Suprapubic skin (tissue), 4 donors: ENCODE results near the gene APBA3. TPM values are rescaled to one million over a fixed set of nuclear protein-coding genes. Genes with fewer than 3 reads are reported as not detected.

Experiments
- DNase-seq, 2 donors: peaks; one replicate each; pipeline ENCODE4 v3.0.0-alpha.2; 2019; ENCODE audit warnings: low spot score in 2 of 2
- H3K27ac ChIP-seq: fragments of 200-600 bp; sonication (generic); one replicate; pipeline ENCODE4 v1.5.1; 2019
- H3K27me3 ChIP-seq: fragments of 200-600 bp; sonication (generic); one replicate; pipeline ENCODE4 v1.5.1; 2019
- H3K36me3 ChIP-seq: fragments of 200-600 bp; sonication (generic); one replicate; pipeline ENCODE4 v1.5.1; 2019
- H3K4me1 ChIP-seq: fragments of 200-600 bp; sonication (generic); one replicate; pipeline ENCODE4 v1.5.1; 2019
- H3K4me3 ChIP-seq: fragments of 200-600 bp; sonication (generic); one replicate; pipeline ENCODE4 v1.5.1; 2019; ENCODE audit warnings: mild to moderate bottlenecking
- H3K9me3 ChIP-seq: fragments of 200-600 bp; sonication (generic); one replicate; pipeline ENCODE4 v1.5.1; 2019
- EP300 ChIP-seq: sonication (generic); formaldehyde crosslinking; IDR thresholded peaks from one replicate; pipeline ENCODE4 v1.6.1; 2017; ENCODE audit warnings: antibody characterized with exemption
- POLR2A ChIP-seq, 2 donors: fragments of 450-650 bp; IDR thresholded peaks; one replicate each; pipeline ENCODE4 v1.6.1; 2017; ENCODE audit warnings: antibody characterized with exemption in 2 of 2, mild to moderate bottlenecking in 2 of 2, moderate library complexity in 2 of 2
- POLR2AphosphoS5 ChIP-seq, 3 donors: sonication (generic); formaldehyde crosslinking; IDR thresholded peaks; one replicate each; pipeline ENCODE4 v1.6.1; 2017; ENCODE audit warnings: antibody characterized with exemption in 3 of 3
- WGBS: methylation state at CpG from one replicate; pipeline ENCODE4 v1.1.5; 2018; 5-methylcytosine and 5-hydroxymethylcytosine counted together
- total RNA-seq, 4 donors: library from RNA; depleted of rRNA; stranded (reverse); fragments of >200 nt; gene quantifications; one replicate each; pipeline ENCODE4 v1.1.0, GENCODE V29; 2016
- TF ChIP-seq, protein P1 (sequence below), 2 donors: fragments of 200-600 bp in 1 of 2; fragments of 450-650 bp in 1 of 2; sonication (generic) in 1 of 2; IDR thresholded peaks; one replicate each; pipeline ENCODE4 v1.5.1; 2016 to 2019; ENCODE audit warnings: antibody characterized with exemption in 2 of 2, mild to moderate bottlenecking in 1 of 2, moderate library complexity in 1 of 2

Gene APBA3
- total RNA-seq, 4 donors from 2014 or later, result 19.8 to 55.0 (median 25.8) TPM

DNA sequence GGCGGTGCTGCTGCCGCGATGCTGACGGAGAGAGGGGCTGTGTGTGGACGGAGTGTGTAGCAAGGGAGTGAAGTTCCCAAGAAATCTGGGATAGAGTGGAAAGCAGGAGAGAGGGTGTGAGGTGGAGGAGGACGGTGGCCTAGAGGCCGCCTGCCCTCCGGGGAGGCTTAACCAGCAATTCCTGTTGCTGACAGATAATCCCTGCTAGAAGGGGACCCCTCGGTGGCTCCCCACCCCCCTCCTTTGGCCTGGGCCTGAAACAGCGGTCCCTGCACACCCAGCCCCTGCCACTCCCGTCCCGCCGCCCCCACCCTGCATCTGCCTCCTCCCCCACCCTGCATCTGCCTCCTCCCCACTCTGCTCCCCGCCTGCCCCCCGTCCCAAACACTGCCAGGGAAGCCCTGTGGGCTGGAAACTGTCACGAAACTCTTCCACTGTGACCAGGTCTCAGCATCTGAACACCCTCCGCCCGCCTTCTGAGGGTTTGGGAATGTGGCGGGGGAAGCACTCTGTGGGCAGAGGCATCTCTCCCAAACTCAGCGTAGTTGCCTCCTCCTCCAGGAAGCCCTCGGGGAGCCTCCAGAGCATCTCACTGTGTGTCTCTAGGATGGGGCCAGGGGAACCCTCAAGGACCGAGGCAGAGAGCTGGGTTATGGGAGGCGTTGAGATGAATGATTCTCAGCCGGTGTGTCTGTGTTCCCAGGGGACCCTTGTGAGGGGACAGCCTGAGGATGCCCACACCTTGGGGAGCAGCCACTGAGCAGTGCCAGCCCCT lies 41.8 kb upstream of the APBA3 start:
- Histone ChIP-seq H3K4me1 (peaks cover 15% of the 10 kb centered on the region), H3K4me3 (no peak overlapping the region), H3K36me3 (no peaks in the 10 kb centered on the region), H3K9me3 (no peaks in the 10 kb centered on the region), H3K27ac (no peak overlapping the region), H3K27me3 (peaks cover 48% of the 10 kb centered on the region)
- 85% methylated on average over 18 of the region's 24 CpGs for WGBS
- TF ChIP-seq POLR2A (IDR thresholded peaks at IDR 0.05), result no peak
- no peak for TF ChIP-seq EP300
- TF ChIP-seq, protein P1, sequence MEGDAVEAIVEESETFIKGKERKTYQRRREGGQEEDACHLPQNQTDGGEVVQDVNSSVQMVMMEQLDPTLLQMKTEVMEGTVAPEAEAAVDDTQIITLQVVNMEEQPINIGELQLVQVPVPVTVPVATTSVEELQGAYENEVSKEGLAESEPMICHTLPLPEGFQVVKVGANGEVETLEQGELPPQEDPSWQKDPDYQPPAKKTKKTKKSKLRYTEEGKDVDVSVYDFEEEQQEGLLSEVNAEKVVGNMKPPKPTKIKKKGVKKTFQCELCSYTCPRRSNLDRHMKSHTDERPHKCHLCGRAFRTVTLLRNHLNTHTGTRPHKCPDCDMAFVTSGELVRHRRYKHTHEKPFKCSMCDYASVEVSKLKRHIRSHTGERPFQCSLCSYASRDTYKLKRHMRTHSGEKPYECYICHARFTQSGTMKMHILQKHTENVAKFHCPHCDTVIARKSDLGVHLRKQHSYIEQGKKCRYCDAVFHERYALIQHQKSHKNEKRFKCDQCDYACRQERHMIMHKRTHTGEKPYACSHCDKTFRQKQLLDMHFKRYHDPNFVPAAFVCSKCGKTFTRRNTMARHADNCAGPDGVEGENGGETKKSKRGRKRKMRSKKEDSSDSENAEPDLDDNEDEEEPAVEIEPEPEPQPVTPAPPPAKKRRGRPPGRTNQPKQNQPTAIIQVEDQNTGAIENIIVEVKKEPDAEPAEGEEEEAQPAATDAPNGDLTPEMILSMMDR (IDR thresholded peaks at IDR 0.05), result no peak
- TF ChIP-seq POLR2AphosphoS5 (IDR thresholded peaks at IDR 0.05), result no peak
- no peak for DNase-seq

DNA sequence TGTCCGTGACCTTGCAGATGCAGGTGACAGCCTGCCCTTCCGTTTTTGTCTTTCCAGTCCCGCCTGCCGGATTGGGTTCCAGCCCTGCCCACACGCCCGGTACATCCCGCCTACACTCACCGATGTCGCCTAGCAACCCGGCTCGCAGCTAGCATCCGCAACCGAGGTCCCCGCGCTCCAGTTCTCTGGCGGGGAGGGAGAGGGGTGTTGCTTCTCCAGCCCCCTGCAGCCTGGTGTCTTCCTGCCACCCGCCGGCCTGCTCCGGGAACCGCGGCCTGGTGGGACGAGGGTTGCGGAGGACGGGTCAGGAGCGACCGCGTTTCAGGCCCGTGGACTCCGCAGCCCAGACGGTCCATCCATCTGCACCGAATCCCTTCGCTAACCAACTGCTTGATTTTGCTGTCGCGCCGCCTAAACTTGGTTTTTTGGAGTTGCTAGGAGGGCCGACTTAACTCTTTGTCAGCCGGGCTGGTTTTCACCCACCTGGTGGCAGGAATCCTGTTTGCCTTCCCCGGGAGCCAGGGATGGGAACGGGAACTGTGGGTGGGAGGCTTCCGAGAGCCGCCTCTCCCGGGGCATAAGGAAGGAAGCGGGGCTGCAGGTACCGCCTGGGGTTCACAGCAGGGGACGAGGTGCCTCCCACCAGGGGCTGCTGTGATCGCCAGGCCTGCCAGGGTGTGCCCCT lies 40.1 kb upstream of the APBA3 start:
- no peak for DNase-seq
- Histone ChIP-seq H3K27ac (no peak overlapping the region), H3K27me3 (peaks cover 48% of the 10 kb centered on the region), H3K36me3 (no peaks in the 10 kb centered on the region), H3K4me3 (peak overlapping the region; percentile 39), H3K9me3 (peaks cover 4% of the 10 kb centered on the region), H3K4me1 (peaks cover 14% of the 10 kb centered on the region)
- TF ChIP-seq POLR2AphosphoS5 (IDR thresholded peaks at IDR 0.05) (no peak), POLR2A (IDR thresholded peaks at IDR 0.05) (no peak), EP300 (no peak)
- TF ChIP-seq, protein P1 (IDR thresholded peaks at IDR 0.05), result no peak
- 8% methylated on average over 13 of the region's 46 CpGs for WGBS

DNA sequence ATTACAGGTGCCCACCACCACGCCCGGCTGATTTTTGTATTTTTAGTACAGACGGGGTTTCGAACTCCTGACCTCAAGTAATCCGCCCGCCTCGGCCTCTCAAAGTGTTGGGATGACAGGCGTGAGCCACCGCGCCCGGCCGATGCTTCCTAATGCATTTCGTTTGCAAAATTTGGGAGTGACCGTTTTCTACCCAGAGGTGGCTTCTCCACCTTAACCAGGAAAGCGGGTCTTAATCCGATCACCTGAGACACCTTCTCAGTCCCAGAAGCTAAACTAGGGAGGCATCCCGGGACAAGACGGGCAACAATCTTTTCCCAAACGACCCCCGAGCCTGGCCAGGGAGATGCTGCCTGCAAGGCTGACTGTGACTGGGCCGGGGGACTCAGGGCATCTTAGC lies 39.5 kb upstream of the APBA3 start:
- TF ChIP-seq, protein P1 (IDR thresholded peaks at IDR 0.05), result no peak
- TF ChIP-seq POLR2A (IDR thresholded peaks at IDR 0.05), result no peak
- Histone ChIP-seq H3K4me3 (peak overlapping the region; percentile 39), H3K36me3 (no peaks in the 10 kb centered on the region), H3K27me3 (peaks cover 48% of the 10 kb centered on the region), H3K27ac (no peak overlapping the region), H3K4me1 (peaks cover 14% of the 10 kb centered on the region), H3K9me3 (peaks cover 4% of the 10 kb centered on the region)
- WGBS, result 36% methylated on average over 21 of the region's 21 CpGs
- no peak for DNase-seq

DNA sequence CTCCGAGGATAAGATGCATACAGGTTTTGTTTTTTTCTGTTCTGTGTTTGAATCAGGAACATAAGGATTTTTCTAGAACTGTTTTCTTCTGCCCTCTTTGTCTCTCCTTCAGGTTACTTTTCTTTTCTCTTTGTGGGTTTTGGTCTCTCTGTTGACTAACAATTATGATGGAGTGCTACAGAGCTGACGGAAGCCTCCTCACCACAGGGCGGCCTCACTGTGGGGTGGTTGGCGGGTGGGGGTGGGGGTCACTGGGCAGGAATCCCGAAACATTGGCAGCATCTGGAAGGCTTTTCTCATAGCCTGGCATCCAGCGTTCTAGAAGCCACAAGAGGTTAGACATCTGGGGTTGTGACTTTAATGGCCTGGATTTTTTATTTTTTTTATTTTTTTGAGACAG lies 36.6 kb upstream of the APBA3 start:
- Histone ChIP-seq H3K27ac (no peak overlapping the region), H3K4me1 (peaks cover 14% of the 10 kb centered on the region), H3K36me3 (no peaks in the 10 kb centered on the region), H3K4me3 (no peak overlapping the region), H3K9me3 (peaks cover 4% of the 10 kb centered on the region), H3K27me3 (peaks cover 37% of the 10 kb centered on the region)
- DNase-seq, result no peak
- 56% methylated on average over 6 of the region's 6 CpGs for WGBS
- TF ChIP-seq EP300 (no peak), POLR2A (IDR thresholded peaks at IDR 0.05) (no peak), POLR2AphosphoS5 (IDR thresholded peaks at IDR 0.05) (no peak)
- TF ChIP-seq, protein P1 (IDR thresholded peaks at IDR 0.05), result no peak

DNA sequence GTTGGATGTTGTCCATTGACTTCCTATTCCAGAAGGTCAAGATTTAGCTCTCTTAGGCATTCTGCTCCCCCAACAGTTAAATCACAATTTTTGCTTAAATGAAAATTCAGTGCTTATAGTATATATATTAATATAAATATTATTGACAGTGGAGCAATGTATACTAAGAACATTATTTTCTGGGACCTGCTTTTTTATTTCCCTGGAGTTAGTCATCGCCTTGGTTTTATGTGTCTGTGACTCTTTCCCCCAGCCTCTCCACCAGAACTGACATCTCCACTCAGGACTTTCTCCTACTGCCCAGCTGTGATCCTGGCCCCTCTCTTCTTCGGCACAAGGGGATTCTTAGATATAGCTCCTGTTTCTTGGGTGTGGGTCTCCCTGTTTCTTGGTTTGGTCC lies 34.9 kb upstream of the APBA3 start:
- peaks cover 23% of the 10 kb centered on the region for H3K27me3 ChIP-seq
- TF ChIP-seq EP300 (no peak), POLR2AphosphoS5 (IDR thresholded peaks at IDR 0.05) (no peak), POLR2A (IDR thresholded peaks at IDR 0.05) (no peak)
- TF ChIP-seq, protein P1 (IDR thresholded peaks at IDR 0.05), result no peak
- H3K27ac ChIP-seq, result no peak overlapping the region
- H3K4me3 ChIP-seq, result no peak overlapping the region
- H3K9me3 ChIP-seq, result peaks cover 4% of the 10 kb centered on the region
- 87% methylated on average over 2 of the region's 2 CpGs for WGBS
- no peaks in the 10 kb centered on the region for H3K36me3 ChIP-seq
- peaks cover 8% of the 10 kb centered on the region for H3K4me1 ChIP-seq
- no peak for DNase-seq
